Measurements from ENCODE around the gene C6.

GRCh38 chr5:41156739-41157138, 56.6 kb downstream of the C6 start:
- TF ChIP-seq, protein P1, sequence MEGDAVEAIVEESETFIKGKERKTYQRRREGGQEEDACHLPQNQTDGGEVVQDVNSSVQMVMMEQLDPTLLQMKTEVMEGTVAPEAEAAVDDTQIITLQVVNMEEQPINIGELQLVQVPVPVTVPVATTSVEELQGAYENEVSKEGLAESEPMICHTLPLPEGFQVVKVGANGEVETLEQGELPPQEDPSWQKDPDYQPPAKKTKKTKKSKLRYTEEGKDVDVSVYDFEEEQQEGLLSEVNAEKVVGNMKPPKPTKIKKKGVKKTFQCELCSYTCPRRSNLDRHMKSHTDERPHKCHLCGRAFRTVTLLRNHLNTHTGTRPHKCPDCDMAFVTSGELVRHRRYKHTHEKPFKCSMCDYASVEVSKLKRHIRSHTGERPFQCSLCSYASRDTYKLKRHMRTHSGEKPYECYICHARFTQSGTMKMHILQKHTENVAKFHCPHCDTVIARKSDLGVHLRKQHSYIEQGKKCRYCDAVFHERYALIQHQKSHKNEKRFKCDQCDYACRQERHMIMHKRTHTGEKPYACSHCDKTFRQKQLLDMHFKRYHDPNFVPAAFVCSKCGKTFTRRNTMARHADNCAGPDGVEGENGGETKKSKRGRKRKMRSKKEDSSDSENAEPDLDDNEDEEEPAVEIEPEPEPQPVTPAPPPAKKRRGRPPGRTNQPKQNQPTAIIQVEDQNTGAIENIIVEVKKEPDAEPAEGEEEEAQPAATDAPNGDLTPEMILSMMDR (IDR thresholded peaks at IDR 0.05), result no peak
- TF ChIP-seq POLR2A (IDR thresholded peaks at IDR 0.05), result no peak

Measured in heart left ventricle (tissue), 13 donors.